Activated CD8-positive, alpha-beta T cell treated with anti-CD3 and anti-CD28 coated beads, Interleukin-2, amount 10 ng/mL, durations not matched to agents 7 days and 5 days (primary cell): ENCODE results near the gene FTO. TPM values are rescaled to one million over a fixed set of nuclear protein-coding genes. Genes with fewer than 3 reads are reported as not detected.

Experiments used
- ATAC-seq: fragments of 150-1000 bp; cut with Tn5 transposase; one replicate; pipeline ENCODE4 v1.10.0; 2021; ENCODE audit warnings: moderate library complexity
- CTCF ChIA-PET: fragments of 350-600 bp; sonication (Branson Sonifier 250); formaldehyde crosslinking; loops from one replicate; lab custom pipeline; 2021; ENCODE audit warnings: antibody characterized with exemption; lab: Charles Lee
- POLR2A ChIA-PET: fragments of 350-600 bp; sonication (Branson Sonifier 250); formaldehyde crosslinking; loops from one replicate; lab custom pipeline; 2021; ENCODE audit warnings: antibody characterized with exemption; lab: Charles Lee
- DNase-seq: peaks from one replicate; pipeline ENCODE4 v3.0.0-alpha.2; 2020
- H3K27ac Mint-ChIP-seq: one replicate; pipeline ENCODE4 v1.8.0; 2021; ENCODE audit warnings: mild to moderate bottlenecking, mixed read lengths
- H3K27me3 Mint-ChIP-seq: one replicate; pipeline ENCODE4 v1.8.0; 2021; ENCODE audit warnings: low read depth, mixed read lengths
- H3K36me3 Mint-ChIP-seq: one replicate; pipeline ENCODE4 v1.8.0; 2021; ENCODE audit warnings: low read depth, mixed read lengths
- H3K4me1 Mint-ChIP-seq: one replicate; pipeline ENCODE4 v1.8.0; 2021; ENCODE audit warnings: low read depth, mixed read lengths
- H3K4me3 Mint-ChIP-seq: one replicate; pipeline ENCODE4 v1.8.0; 2021; ENCODE audit warnings: mild to moderate bottlenecking, mixed read lengths
- H3K9me3 Mint-ChIP-seq: one replicate; pipeline ENCODE4 v1.8.0; 2022; ENCODE audit warnings: mixed read lengths; ENCODE audit not compliant: insufficient read depth
- total RNA-seq, 2 experiments: library from RNA; stranded (reverse); gene quantifications; one replicate each; pipeline ENCODE4 v1.2.3, GENCODE V29; 2021

FTO gene
- total RNA-seq, 2 experiments from 2014 or later: 40.2 to 44.5 TPM

DNA sequence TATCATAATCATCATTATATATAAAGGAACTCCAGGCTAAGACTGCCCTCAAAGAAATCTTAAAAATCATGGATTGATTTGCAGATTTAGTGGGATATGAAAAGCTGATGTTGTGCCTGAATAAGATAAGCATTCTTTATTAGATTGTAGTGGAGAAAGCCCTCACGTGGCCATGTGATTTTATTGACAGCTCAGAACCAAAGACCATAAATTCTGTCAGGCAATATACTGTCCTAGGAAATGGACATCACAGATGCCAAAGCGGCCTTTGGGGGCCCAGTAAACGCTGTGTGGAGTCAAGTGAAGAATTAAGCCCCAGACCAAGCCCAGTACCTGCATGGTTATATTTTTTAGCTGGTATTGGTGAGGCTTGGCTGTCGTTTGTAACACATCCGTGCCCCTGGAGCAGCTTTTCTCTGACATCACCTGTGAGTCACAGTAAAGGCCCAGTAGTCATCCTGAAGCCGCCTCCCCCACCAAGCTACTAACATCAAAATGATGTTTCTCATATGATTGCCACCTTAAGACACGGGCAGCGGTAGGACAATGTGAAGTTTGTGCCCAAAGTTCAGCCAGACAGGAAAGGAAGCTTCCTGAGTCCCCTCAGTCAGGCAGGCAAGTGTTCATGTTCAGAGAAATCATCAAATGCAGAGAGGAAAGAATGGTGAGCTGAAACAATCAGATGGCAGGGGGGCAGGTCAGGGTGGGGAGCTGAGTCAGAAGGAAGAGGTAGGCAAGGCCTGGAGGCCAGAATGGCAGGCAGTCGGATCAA is 373.3 kb downstream of the FTO start:
- no peak for ATAC-seq
- H3K9me3 Mint-ChIP-seq: no peaks in the 10 kb centered on the region
- no peaks in the 10 kb centered on the region for H3K4me1 Mint-ChIP-seq
- no peak overlapping the region for H3K4me3 Mint-ChIP-seq
- DNase-seq: no peak
- no peaks in the 10 kb centered on the region for H3K27me3 Mint-ChIP-seq
- H3K27ac Mint-ChIP-seq: no peak overlapping the region
- no peaks in the 10 kb centered on the region for H3K36me3 Mint-ChIP-seq
- ChIA-PET CTCF (no interaction called here), POLR2A (no interaction called here)

DNA sequence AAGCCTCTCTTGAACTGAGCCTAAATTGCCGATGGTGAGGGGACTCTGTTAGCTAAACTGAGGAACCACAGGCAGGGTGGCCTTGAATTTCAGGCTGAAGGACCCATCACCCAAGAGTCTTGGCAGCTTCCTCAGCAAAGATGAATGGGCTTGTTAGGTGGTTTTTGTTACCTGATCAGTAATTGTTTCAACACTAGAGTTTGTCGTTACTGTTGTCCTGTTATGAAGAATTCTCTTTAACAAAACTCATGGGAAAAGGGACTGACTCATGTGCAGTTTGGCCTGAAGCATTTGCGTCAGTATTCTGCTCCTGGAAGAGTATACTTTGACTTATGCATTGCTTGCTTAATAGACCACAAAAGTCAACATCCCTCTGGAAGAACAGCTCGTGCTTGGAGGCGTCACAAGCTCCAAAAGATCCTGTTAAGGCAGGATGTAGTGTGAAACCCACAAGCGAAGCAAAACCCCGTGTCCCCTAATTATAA is 376.6 kb downstream of the FTO start:
- no peak for DNase-seq
- POLR2A ChIA-PET: no interaction called here
- Mint-ChIP-seq H3K9me3 (no peaks in the 10 kb centered on the region), H3K27ac (no peak overlapping the region), H3K4me1 (no peaks in the 10 kb centered on the region), H3K36me3 (no peaks in the 10 kb centered on the region), H3K27me3 (no peaks in the 10 kb centered on the region), H3K4me3 (no peak overlapping the region)
- CTCF ChIA-PET: no interaction called here
- no peak for ATAC-seq

DNA sequence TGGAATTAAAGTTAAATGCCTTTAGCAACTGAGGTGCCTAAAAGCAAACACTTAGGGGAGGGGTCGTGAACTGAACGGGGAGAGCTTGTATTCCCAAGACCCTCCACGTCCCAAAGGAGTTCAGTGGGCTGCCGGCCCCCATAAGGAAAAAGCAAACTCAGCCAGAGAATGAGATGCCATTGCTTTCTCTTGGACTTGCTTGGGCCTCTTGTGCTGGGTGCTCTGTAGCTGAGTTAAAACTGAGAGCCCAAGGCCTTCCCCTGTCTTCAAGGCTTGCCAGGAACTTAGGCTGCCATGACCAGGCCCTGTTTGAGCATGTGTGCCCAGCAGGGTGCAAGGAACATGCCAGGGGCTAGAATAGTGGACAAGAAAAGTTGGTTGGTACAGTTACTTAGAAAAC is 382.8 kb downstream of the FTO start:
- no peaks in the 10 kb centered on the region for H3K36me3 Mint-ChIP-seq

DNA sequence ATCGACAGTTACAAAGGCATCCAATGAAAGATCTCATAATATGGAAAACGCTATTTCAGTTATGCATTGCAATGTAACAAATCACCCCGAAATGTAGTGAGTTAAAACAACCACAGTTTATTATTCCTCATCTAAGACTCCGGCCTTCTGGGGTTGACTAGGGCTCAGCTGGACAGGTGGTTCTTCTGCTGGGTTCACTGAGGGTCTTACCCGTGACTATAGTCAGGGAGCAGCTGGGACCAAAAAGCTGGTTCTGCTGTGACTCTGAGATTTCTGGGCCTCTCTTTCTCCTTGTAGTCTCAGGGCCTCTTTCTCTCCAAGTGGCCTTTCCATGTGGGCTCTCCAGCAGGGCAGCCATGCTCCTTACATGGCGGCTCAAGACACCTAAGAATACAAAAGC is 386.6 kb downstream of the FTO start:
- Mint-ChIP-seq H3K9me3 (no peaks in the 10 kb centered on the region), H3K27me3 (no peaks in the 10 kb centered on the region), H3K4me3 (no peak overlapping the region), H3K36me3 (no peaks in the 10 kb centered on the region), H3K4me1 (no peaks in the 10 kb centered on the region), H3K27ac (no peak overlapping the region)
- ChIA-PET POLR2A (no interaction called here), CTCF (no interaction called here)
- no peak for ATAC-seq
- DNase-seq: no peak

More for the DNA sequence above, 382.8 kb downstream of the FTO start:
- Mint-ChIP-seq H3K4me1 (no peaks in the 10 kb centered on the region), H3K9me3 (no peaks in the 10 kb centered on the region), H3K27me3 (no peaks in the 10 kb centered on the region), H3K4me3 (no peak overlapping the region), H3K27ac (no peak overlapping the region)
- CTCF ChIA-PET: no interaction called here
- POLR2A ChIA-PET: no interaction called here
- ATAC-seq (no peak), DNase-seq (no peak)

DNA sequence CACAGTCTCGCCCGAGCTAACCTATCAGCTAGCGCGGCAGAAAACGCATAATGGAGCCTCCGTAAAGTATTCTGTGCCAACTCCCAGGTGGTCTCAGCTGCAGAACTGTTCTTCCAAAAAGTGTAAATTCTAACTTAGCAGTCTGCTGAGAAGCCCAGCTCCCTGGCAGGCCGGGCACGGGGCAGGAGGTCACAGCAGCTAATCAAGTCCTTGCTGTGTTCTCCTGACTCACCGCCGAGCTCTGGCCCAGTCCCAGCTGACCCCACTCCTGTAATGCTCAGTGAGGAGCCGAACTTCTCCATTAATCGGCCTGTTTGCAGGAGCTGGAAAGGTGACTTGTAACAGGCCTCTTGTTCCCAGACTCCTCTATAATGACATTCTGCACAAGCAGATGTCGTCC is 389.3 kb downstream of the FTO start:
- Mint-ChIP-seq H3K27ac (no peak overlapping the region), H3K36me3 (no peaks in the 10 kb centered on the region), H3K27me3 (no peaks in the 10 kb centered on the region), H3K9me3 (no peaks in the 10 kb centered on the region), H3K4me1 (no peaks in the 10 kb centered on the region), H3K4me3 (no peak overlapping the region)
- DNase-seq (no peak), ATAC-seq (no peak)
- CTCF ChIA-PET: no interaction called here
- POLR2A ChIA-PET: no interaction called here

DNA sequence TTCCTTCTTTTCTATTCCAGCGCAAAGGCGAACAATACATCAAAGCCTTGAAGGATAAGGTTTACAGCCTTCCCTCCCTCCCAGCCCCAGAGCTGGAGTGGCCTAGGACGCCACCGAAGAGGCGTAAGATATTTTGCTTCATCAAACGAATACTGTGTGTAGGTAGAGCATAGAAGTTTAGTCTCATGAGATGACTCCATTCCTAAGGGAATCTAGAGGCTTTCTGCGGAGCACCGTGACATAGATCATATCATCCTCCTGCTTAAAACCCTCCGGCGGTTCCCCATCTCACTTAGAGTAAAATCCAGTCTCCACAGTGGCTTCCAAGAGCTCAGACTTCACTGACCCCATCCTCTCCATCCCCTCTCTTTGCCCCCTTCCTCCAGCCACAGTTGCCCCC is 390.7 kb downstream of the FTO start:
- H3K27me3 Mint-ChIP-seq: no peaks in the 10 kb centered on the region
- CTCF ChIA-PET: no interaction called here
- H3K4me1 Mint-ChIP-seq: no peaks in the 10 kb centered on the region
- H3K4me3 Mint-ChIP-seq: no peak overlapping the region
- no peak overlapping the region for H3K27ac Mint-ChIP-seq
- POLR2A ChIA-PET: no interaction called here
- no peaks in the 10 kb centered on the region for H3K36me3 Mint-ChIP-seq
- no peak for ATAC-seq
- no peak for DNase-seq
- no peaks in the 10 kb centered on the region for H3K9me3 Mint-ChIP-seq

DNA sequence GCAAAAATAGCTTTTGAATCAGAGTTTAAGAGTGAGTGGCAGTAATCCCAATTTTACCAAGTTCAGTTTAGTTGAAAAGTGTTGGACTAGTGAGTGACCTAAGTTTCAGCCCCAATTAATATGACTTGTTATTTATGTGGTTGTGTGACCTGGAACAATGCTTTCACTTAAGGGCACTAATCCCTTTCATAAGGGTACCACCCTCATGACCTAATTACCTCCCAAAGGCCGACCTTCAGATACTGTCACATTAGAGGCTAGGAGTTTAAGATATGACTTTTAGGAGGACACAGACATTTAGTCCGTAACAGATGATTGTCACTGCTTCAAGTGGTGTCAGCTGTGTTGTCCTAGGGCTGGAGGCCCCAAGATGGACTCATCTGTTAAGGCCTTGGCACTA is 392.7 kb downstream of the FTO start:
- H3K4me3 Mint-ChIP-seq: no peak overlapping the region
- POLR2A ChIA-PET: no interaction called here
- no peaks in the 10 kb centered on the region for H3K4me1 Mint-ChIP-seq
- CTCF ChIA-PET: no interaction called here
- no peak for ATAC-seq
- no peaks in the 10 kb centered on the region for H3K27me3 Mint-ChIP-seq
- no peaks in the 10 kb centered on the region for H3K36me3 Mint-ChIP-seq
- no peak for DNase-seq
- H3K27ac Mint-ChIP-seq: no peak overlapping the region
- H3K9me3 Mint-ChIP-seq: no peaks in the 10 kb centered on the region

DNA sequence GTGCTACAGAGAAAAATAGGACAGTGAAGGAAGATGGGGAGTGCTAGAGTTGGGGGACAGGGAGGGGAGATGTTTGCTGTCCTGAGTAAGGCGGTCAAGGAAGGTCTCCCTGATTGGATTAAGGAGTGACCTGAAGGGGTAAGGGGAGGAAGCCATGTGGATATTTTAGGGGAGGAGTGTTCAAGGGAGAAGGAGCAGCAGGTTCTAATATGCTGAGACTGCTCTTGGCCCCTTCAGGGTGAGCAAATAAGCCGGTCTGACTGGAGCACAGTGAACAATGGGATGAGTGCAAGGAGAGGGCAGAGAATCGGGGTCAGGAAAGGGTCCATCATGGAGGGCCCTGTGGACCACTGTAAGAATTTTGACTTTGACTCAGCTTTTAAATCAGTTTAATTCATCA is 393.8 kb downstream of the FTO start:
- POLR2A ChIA-PET: no interaction called here
- H3K27ac Mint-ChIP-seq: no peak overlapping the region
- no peaks in the 10 kb centered on the region for H3K27me3 Mint-ChIP-seq
- H3K9me3 Mint-ChIP-seq: no peaks in the 10 kb centered on the region
- DNase-seq (no peak), ATAC-seq (no peak)
- H3K4me3 Mint-ChIP-seq: no peak overlapping the region
- H3K36me3 Mint-ChIP-seq: no peaks in the 10 kb centered on the region
- CTCF ChIA-PET: no interaction called here
- H3K4me1 Mint-ChIP-seq: no peaks in the 10 kb centered on the region

DNA sequence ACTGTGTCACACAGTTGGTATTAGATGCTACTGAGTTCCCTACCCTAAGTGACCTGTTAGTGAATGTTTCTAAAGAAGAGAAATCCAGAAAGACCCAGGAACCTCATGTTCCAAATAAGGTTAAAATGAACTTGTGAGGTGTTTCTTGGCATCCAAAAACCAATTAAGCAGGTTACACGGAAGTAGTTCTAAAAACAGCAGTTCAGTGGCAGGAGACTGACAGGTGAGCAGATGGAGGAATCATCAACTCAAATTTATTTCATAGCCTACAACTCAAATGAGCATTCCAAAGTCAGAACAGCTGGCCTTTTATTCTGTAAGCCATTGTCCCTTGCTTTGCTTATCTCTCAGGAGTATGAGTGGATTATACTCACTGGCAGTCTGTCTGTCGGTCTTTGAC is 394.3 kb downstream of the FTO start:
- H3K27ac Mint-ChIP-seq: no peak overlapping the region
- H3K9me3 Mint-ChIP-seq: no peaks in the 10 kb centered on the region
- POLR2A ChIA-PET: no interaction called here
- ATAC-seq (no peak), DNase-seq (no peak)
- H3K4me3 Mint-ChIP-seq: no peak overlapping the region
- no peaks in the 10 kb centered on the region for H3K36me3 Mint-ChIP-seq
- H3K27me3 Mint-ChIP-seq: no peaks in the 10 kb centered on the region
- CTCF ChIA-PET: no interaction called here
- no peaks in the 10 kb centered on the region for H3K4me1 Mint-ChIP-seq

DNA sequence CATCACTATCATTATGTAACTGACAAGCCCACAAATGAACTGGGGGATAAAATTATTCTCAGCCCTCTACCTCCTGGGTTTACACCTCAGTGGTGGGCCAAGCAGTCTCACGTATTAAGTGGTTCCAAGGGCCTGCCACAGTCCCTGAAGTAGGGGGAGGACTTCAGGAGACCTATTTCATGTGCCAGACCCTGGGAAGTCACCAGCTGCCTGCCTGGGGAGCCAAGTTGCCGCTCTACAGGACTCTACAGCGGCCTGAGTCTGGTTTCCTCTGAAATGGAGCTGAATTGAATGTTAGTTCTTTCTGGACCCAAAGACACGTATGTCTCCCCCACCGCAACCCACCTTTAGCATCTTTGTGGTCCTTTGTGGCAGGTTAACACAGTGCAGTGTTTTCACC is 395.7 kb downstream of the FTO start:
- ChIA-PET POLR2A (no interaction called here), CTCF (no interaction called here)
- Mint-ChIP-seq H3K36me3 (no peaks in the 10 kb centered on the region), H3K27me3 (no peaks in the 10 kb centered on the region), H3K4me3 (no peak overlapping the region), H3K27ac (no peak overlapping the region), H3K9me3 (no peaks in the 10 kb centered on the region), H3K4me1 (no peaks in the 10 kb centered on the region)
- ATAC-seq (no peak), DNase-seq (no peak)

DNA sequence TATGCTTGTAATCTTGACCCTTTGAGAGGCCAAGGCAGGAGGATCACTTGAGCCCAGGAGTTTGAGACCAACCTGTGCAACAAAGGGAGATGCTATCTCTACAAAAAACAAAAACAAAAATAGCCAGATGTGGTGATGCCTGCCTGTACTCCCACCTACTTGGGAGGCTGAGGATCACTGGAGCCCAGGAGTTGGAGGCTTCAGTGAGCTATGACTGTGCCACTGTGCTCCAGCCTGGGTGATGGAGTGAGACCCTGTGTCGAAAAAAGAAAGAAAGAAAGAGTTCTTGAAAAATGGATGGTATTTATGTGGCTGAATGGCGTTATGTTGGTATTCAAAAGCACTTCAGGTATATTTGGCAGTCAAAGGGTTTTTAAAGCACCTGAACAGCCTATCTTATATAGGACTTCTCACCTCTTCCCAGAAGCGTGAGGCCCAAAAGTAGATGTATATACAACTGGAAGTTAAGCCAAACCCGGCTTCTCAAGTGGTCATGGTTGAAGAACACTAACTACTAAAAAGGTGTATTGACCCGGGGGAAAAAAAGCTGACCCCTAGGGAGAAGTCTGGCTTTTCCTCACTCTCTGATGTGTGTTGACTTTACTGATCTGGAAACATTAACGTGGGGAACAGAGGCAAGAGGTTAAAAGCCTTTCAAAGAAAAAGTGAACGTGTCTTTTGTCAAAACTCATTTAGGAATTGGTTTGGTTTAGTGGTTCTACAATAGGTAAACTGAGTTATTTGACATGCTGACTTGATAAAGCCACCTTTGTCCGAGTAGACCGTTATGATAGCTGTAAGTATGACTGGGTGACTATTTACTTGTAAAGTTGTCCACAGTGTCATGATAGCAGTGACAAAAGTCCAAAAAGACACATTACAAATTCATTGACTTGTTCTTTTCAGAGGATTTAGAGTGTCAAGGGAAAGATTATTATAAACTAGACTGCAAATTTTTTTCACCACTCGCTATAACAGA is 399.2 kb downstream of the FTO start:
- H3K27me3 Mint-ChIP-seq: no peaks in the 10 kb centered on the region
- ChIA-PET CTCF (no interaction called here), POLR2A (no interaction called here)
- H3K36me3 Mint-ChIP-seq: no peaks in the 10 kb centered on the region
- DNase-seq (no peak), ATAC-seq (no peak)
- no peaks in the 10 kb centered on the region for H3K9me3 Mint-ChIP-seq
- no peak overlapping the region for H3K27ac Mint-ChIP-seq
- no peaks in the 10 kb centered on the region for H3K4me1 Mint-ChIP-seq
- H3K4me3 Mint-ChIP-seq: no peak overlapping the region

DNA sequence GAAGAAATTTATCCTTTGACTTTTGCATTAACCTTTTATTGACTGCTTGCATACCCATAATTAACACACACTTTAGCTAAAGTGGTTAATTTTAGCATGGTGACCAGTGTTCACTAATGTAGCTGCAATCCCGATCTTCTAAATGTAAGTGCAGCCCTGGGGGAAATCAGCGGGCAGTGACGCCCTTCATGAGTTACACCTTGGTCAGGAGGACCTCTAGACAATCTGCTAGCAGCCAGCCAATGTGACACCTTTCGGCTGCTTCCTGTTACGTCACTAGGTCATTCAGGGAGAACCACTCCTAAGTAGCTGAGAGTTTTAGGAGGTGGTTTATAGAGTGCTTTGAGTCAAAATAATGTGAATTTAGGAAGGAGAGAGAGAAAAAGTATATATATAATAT is 402.1 kb downstream of the FTO start:
- H3K27ac Mint-ChIP-seq: no peak overlapping the region
- H3K4me1 Mint-ChIP-seq: no peaks in the 10 kb centered on the region
- DNase-seq (no peak), ATAC-seq (no peak)
- no peaks in the 10 kb centered on the region for H3K27me3 Mint-ChIP-seq
- POLR2A ChIA-PET: no interaction called here
- H3K4me3 Mint-ChIP-seq: no peak overlapping the region
- no peaks in the 10 kb centered on the region for H3K9me3 Mint-ChIP-seq
- no peaks in the 10 kb centered on the region for H3K36me3 Mint-ChIP-seq
- CTCF ChIA-PET: no interaction called here
